WTC11 (cell line): ENCODE data around the gene GALNT15.

Experiments used
- GTF2I ChIP-seq: fragments of 250-450 bp; sonication (Bioruptor Pico); conservative IDR thresholded peaks from 2 replicates; pipeline ENCODE4 v1.4.0; 2021; ENCODE audit warnings: mild to moderate bottlenecking
- TF ChIP-seq, protein P1 (sequence below): fragments of 200-600 bp; IDR thresholded peaks from 2 replicates; pipeline ENCODE4 v1.8.0; 2022; ENCODE audit warnings: antibody characterized with exemption
- TF ChIP-seq, protein P2 (sequence below): sonication (generic); formaldehyde crosslinking; IDR thresholded peaks from 2 replicates; pipeline ENCODE4 v1.8.1; 2022; ENCODE audit warnings: mild to moderate bottlenecking, moderate library complexity, missing genetic modification reagents
- TF ChIP-seq, protein P3 (sequence below): sonication (generic); formaldehyde crosslinking; IDR thresholded peaks from 2 replicates; pipeline ENCODE4 v1.8.1; 2023; ENCODE audit warnings: mild to moderate bottlenecking, missing genetic modification reagents
- TF ChIP-seq, protein P4 (sequence below): sonication (generic); formaldehyde crosslinking; IDR thresholded peaks from 2 replicates; pipeline ENCODE4 v1.8.1; 2022; ENCODE audit warnings: low read depth, mild to moderate bottlenecking, moderate library complexity, missing genetic modification reagents, borderline replicate concordance

DNA sequence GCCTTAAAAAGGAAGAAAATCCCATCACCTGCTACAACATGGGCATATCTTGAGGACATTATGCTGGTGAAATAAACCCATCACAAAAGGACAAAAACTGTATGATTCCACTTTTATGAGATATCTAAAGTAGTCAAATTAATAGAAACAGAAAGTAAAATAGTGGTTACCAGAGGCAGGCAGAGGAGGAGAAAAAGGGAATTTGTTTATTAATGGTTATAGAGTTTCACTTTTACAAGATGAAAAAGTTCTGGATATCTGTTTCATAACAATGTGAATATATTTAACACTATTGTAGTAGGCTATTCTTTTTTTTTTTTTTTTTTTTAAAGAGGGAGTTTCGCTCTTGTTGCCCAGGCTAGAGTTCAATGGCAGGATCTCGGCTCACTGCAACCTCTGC lies 49.8 kb downstream of the GALNT15 start:
- TF ChIP-seq, protein P1, sequence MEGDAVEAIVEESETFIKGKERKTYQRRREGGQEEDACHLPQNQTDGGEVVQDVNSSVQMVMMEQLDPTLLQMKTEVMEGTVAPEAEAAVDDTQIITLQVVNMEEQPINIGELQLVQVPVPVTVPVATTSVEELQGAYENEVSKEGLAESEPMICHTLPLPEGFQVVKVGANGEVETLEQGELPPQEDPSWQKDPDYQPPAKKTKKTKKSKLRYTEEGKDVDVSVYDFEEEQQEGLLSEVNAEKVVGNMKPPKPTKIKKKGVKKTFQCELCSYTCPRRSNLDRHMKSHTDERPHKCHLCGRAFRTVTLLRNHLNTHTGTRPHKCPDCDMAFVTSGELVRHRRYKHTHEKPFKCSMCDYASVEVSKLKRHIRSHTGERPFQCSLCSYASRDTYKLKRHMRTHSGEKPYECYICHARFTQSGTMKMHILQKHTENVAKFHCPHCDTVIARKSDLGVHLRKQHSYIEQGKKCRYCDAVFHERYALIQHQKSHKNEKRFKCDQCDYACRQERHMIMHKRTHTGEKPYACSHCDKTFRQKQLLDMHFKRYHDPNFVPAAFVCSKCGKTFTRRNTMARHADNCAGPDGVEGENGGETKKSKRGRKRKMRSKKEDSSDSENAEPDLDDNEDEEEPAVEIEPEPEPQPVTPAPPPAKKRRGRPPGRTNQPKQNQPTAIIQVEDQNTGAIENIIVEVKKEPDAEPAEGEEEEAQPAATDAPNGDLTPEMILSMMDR = no peak
- TF ChIP-seq, protein P2, sequence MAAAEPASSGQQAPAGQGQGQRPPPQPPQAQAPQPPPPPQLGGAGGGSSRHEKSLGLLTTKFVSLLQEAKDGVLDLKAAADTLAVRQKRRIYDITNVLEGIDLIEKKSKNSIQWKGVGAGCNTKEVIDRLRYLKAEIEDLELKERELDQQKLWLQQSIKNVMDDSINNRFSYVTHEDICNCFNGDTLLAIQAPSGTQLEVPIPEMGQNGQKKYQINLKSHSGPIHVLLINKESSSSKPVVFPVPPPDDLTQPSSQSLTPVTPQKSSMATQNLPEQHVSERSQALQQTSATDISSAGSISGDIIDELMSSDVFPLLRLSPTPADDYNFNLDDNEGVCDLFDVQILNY (CRISPR knock-in tag) = no peak
- TF ChIP-seq, protein P3, sequence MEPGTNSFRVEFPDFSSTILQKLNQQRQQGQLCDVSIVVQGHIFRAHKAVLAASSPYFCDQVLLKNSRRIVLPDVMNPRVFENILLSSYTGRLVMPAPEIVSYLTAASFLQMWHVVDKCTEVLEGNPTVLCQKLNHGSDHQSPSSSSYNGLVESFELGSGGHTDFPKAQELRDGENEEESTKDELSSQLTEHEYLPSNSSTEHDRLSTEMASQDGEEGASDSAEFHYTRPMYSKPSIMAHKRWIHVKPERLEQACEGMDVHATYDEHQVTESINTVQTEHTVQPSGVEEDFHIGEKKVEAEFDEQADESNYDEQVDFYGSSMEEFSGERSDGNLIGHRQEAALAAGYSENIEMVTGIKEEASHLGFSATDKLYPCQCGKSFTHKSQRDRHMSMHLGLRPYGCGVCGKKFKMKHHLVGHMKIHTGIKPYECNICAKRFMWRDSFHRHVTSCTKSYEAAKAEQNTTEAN (CRISPR knock-in tag) = no peak
- TF ChIP-seq, protein P4, sequence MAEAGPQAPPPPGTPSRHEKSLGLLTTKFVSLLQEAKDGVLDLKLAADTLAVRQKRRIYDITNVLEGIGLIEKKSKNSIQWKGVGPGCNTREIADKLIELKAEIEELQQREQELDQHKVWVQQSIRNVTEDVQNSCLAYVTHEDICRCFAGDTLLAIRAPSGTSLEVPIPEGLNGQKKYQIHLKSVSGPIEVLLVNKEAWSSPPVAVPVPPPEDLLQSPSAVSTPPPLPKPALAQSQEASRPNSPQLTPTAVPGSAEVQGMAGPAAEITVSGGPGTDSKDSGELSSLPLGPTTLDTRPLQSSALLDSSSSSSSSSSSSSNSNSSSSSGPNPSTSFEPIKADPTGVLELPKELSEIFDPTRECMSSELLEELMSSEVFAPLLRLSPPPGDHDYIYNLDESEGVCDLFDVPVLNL (CRISPR knock-in tag) = no peak
- no peak for TF ChIP-seq GTF2I (CRISPR knock-in tag)
